ENCODE measurements around the gene MINAR1.
"Not testable (repeated sequence)": the region's sequence is repeated elsewhere in the genome, so short reads cannot be mapped to it uniquely, and the experiment has no call there.

The MINAR1 gene, protein sequence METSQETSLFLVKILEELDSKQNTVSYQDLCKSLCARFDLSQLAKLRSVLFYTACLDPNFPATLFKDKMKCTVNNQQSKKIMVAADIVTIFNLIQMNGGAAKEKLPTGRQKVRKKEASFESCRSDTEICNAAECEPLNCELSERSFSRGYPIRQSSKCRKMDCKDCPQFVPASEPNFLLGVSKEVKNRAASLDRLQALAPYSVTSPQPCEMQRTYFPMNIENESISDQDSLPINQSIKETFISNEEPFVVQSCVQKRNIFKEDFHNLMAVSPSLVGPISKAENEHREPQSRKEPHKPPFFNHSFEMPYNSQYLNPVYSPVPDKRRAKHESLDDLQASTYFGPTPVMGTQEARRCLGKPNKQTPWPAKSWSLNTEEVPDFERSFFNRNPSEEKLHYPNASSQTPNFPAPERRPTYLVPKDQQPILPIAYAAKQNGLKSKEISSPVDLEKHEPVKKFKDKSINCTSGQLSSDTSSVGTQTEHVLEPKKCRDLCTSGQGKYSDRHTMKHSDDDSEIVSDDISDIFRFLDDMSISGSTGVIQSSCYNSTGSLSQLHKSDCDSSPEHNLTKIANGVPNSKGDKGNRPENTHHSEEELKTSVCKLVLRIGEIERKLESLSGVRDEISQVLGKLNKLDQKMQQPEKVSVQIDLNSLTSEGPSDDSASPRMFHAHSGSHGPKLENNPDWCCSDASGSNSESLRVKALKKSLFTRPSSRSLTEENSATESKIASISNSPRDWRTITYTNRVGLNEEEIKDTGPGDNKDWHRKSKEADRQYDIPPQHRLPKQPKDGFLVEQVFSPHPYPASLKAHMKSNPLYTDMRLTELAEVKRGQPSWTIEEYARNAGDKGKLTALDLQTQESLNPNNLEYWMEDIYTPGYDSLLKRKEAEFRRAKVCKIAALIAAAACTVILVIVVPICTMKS

DNA sequence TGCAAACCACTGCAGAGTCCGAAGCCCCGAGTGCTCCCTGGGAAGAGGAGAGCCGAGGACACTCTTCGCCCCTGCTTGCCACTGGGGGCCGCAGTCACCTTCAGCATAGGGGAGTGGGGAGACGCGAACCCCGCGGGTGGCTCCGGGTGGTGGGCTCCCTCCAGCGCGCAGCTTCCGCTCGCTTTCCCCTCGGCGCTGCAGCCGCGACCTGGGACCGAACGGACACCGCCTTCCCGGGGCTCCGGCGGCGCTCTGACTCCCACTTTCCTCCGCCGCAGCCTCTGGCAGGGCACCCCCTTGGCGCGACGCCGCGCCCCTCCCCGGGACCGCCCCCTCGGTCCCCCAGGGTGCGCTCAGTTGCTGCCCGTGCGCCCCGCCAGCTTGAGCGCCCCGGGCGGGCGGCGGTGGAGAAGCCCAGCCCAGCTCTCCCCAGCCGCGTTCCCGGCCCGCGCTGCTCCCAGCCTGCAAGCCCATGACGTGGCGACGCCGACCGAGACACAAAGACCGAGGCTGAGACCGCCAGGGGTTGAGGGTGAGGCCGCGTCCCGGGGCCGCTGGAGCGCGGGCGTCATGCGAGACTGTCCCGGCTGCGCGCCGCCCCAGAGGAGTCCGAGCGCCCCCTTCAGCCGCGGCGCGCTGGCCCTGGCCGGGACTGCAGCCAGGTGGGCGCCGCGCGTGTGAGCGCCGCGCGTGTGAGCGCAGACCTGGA lies at the start of gene MINAR1:
MINAR1 (plus strand) TSS at position 701 of the 709 bp plus-strand sequence. CDS start 23,812 bp downstream, outside the sequence.
- peak; percentile 79 for DNase-seq

DNA sequence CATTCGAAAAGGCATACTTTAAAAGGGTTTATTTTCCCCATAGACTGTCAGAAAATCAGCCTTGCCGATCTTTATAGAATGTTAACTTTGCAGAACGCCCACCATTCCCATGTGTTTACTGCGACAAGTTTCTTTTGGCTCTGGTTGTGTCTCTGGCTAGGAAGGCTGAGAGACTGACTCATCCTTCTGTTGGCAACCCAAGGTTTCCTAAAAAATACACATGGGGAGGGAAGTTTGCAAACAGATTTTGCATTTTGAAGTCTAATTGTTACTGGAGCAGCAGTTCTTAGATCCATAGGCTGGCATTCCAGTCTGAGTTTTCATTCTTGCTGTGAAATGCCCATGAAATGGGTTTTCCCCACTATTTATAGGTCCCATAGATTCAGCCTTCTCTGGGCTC lies 37.9 kb upstream of the MINAR1 start:
- DNase-seq, result peak; percentile 53

DNA sequence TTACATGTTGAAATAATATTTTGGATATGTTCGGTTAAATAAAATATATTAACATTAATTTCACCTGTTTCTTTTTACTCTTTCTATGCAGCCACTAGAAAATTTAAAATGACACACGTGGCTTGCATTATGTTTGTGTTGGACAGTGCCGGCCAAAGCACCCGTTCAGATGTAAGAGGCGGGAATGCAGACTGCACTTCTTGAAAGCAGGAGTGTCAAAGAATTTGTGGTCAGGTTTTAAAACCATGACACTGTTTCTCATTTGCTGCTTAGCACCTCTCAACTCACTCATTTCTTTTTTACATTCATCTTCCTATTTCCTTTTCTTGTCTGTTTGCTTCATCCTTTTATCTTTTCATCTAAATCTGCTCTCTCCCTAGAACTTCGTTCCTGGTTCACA lies 35.3 kb upstream of the MINAR1 start:
- peak; percentile 8 for DNase-seq

DNA sequence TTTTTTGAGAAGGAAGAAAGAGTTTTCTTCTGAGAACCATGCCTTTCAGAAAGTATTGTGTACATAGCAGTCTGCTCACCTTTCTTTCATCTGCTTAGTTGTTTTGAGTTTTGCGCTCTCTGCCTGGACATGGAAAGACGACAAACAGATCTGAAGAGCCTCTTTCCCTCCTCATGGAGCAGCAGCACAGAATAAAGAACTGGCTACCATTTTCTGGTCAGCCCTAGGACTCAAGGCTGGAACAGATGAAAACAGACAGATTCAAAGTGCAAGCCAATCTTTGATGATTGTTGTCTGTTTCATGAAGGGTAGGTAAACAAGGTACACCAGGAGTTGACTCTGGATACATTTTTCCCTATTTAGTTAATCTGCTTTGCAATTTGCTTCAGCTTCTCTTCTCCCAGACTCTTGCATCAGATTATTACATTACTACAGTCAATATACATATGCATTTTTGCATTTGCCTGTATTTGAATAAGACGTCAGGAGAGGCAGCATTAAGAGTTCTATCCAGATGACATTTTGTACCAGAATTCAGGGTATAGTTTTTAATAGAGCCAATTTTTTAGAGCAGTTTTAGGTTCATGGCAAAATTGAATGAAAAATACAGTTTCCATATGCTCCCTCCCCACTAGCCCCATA lies 34.7 kb upstream of the MINAR1 start:
- no peak for DNase-seq

DNA sequence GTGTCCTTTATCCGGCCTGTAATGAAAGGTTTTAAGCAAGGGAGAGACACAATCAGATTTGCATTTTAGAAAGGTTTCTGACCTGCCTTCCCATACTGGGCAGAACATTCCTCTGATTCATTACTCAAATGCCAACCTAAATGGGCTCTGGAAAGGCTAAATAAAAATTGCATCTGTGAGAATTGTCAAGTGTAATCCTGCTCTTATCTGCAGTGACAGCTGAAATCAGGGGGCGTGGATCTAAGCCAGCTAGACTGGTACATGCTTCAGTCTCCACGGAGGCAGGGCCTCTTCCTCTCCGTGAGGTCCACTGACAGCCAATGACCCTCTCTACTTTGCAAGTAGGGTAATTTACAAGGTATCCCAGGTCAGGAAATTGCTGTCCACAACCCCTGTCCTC lies 32.5 kb upstream of the MINAR1 start:
- no peak for DNase-seq

DNA sequence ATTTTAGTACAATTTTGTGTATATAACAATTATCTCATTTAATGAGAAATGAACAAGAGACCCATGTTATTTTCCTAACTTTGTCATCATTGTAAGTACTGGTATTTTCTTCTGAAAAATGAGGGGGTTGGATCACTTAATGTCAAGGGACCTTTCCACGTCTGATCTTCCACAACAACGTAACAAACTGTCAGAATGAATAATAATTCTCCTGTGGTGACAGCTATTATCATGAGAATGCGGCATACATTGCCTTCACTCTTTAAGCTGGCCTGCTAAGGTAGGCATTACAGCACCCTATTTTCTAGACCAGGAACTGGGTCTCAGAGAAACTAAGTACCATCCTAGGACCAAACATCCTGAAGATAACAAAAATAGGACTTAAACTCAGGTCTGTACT lies 31.5 kb upstream of the MINAR1 start:
- no peak for DNase-seq

DNA sequence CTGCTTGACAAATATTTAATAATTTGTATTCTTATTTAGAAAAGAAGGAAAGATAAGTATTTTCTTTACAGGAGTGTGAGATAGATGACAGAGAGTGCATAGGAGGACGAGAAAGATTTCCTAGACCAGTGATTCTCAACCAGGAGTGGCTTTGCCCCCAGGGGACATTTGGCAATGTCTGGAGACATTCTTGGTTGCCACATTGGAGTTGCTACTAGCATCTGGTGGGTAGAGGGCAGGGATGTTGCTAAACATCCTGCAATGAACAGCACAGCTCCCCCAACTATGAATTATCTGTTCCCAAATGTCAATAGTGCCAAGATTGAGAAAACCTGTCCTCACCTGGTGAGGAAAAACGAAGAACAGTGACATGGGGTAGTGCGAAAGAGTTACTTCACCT lies 30.8 kb upstream of the MINAR1 start:
- DNase-seq, result no peak

DNA sequence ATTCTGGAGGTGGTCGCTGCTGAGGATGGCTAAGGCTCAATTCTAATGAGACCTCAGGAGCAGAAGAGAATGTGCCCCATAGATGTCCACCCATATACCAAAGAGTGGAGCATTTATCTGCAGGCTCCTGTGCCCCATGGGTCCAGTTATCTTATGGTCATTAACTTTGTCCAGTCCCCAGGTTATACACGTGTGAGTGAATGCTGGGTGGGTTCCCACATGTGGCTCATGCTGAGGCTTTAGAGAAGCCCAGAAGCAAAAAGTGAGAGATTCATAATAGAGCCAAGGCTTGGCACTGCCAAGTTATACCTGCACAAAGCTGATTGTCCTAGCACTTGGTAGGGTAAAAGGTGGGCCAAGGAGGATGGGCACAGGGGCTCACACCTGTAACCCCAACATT lies 30.0 kb upstream of the MINAR1 start:
- DNase-seq, result no peak

DNA sequence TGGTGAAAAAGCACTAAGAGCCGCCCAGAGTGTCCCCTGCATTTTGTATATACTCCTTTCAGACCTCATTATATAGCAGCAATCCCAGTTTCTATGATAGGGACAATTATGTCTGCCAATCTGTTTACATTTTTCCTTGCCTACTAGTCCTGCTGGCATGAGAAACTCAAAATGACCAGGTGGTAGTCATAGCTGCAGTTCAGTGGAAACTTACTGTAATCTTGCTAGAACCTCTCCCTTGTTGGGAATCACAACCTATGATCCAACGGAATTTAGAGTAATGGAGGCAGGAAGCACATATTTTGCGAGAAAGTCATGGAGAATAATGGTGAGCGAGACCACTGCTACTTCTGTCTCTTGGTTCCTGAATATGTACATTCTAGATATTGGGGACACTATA lies 28.6 kb upstream of the MINAR1 start:
- DNase-seq, result peak; percentile 48

DNA sequence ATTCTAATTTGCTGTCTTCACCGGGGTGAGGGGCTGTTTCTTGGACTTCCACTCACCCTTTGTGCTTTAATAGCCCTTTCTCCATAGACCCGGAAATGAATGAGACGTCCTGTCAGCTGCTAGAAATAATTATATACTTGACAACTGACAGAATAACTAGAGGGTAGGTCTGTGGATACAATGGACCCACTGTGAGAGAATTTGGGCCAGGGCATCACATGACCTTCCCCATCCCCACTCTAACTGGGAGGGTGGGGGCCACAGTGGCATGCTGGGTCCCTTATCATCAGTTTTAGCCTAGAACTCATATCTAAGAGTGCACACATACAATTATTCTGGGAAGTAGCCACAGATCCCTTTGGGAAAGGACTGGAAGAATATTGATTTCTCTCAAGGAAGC lies 25.9 kb upstream of the MINAR1 start:
- no peak for DNase-seq

DNA sequence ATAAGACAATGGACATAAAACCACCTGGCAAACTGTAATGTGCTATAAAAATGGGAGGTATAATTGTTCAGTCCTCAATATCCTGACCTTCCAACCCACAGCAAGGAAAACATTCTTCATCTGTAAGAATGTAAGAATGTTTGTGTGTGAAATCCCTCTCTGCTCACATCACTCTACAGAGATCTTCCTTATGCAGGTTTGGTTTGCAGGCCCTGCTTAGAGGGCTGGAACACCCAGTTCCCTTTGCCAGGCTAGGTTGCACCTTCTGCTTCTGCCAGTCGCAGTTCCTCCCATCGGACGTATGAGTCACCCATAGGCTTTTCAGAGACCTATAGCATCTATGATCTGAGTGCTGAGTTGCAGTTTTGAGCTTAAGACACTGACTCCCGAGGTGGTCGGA lies 24.1 kb upstream of the MINAR1 start:
- DNase-seq, result no peak

DNA sequence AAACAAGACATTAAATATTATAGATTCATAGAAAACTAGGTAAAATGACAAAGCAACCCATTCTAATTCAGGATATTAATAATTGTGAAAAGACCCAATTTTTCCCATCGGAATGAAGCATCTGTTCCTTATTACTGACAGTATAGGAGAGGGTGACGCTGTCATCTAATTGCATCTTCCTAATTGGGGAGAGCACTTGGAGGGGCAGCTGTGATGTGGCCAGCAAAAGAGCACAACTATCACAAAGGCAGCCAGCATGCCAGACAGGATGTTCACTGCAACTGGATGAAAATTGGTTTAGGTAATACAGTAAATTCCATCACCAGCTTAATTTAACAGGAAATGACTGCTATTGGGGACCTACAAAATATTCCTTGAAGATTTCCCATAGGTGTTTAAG lies 21.9 kb upstream of the MINAR1 start:
- DNase-seq, result peak; percentile 37

DNA sequence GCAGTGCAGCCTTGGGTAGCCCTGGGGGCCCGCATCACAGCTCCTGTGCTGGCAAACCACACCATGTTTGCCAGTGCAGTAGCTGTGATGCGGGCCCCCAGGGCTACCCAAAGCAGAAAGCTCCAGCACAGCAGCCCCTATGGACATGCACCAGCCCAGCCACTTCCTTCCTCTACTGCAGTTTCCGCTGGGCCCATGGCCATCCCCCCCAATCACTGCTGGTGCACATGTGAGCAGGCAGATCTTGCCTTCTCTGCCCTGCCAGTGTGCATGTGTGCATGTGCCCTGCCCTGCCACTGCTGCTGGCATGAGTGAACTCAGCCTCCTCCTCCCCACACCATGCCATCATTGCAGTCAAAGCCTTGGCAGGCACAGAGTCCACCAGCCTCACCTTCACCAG lies 20.1 kb upstream of the MINAR1 start:
- DNase-seq, result no peak

DNA sequence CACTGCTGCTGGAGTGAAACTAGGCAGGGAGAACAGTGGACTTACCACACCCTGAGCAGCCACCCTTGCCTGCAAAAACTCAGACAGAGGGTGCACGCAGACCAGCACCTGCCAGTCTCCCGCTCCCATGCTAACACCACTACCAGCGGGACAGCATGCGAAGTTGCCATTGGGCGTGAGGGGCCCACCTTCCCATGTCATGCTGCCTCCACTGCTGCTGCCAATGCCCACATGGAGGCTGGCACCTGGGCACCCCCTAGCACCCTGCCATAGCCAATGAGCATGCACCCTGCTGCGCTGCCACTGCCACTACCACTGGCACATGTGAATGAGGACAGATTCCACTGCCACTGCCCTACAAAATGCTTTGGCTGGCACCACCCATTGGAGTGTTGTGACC lies 19.7 kb upstream of the MINAR1 start:
- no peak for DNase-seq

DNA sequence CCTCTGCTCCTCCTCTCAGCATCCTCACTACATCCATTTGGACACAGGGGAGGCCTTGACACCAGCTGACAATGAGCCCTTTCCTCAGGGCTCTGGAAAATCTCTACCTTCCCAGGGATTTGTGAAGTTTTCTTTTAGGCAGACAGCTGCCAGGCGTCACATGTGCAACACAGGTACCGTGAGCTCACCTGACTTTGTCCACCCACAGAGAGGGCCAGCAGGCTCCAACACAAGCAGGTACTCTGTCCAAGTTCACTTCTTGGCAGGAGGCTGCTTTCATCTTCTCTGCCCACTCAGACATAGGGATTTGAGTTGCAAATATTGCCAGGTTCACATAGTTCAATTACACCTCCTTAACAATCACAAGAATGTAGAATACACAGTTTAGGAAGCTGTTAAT lies 15.3 kb upstream of the MINAR1 start:
- DNase-seq, result no peak

DNA sequence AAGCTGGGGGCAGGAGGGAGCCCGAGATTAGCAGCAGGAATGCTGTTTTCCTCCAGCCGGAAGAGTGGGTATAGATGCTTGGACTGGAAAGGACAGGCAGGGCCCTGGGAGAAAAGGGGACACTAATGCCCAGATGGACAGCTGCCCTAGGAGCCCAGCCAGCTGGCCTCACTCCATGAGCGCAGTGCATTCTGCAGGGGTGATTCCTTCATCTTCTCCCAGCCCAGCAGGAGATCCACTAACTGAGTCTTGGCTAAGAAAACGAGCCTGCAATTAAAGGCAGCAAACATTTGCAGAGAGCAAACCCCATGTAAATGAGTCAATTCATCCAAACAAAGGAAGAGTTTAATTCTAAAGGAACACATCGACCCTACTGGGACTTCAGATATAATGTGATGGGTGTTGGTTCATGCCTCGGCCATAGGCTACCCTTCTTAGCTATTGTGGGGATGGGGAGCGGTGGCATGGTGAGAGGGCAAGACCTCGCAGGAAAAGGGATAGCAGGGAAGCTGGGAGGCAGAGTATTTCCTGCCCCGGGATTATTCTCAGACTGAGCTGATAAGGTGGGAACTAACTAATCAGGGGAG lies 13.3 kb upstream of the MINAR1 start:
- no peak for DNase-seq

DNA sequence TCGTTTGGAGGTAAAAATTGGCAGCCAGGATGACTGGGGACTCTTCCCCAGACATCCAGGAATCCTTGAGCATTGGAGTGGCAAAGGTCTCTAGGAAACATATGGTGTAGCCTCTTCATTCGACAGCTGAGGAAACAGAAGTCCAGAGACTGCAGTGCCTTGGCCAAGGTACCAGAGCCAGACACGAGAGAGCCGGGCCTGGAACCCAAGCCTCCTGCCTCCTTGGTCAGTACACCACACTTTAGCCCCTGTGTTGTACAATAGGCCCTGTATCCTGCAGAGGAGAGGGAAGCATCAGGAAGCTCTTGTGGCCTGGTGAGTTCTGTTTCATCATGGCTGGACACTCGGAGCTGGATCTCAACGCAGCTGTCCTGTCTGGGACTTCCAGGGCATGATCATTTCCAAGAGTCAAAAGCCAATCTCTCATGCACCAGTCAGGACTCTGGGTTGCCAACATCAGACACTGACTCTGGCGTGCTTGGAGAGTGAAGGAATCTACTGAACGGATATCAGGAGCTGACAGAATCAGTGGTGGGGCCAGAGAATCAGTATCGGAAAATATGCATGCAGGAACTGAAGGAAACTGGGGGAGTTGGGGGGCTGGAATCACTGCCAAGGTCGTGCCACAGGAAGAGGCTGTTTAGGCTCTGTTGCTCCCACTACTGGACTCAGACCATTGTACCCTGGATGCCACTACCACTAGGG lies 6.4 kb upstream of the MINAR1 start:
- DNase-seq, result no peak

DNA sequence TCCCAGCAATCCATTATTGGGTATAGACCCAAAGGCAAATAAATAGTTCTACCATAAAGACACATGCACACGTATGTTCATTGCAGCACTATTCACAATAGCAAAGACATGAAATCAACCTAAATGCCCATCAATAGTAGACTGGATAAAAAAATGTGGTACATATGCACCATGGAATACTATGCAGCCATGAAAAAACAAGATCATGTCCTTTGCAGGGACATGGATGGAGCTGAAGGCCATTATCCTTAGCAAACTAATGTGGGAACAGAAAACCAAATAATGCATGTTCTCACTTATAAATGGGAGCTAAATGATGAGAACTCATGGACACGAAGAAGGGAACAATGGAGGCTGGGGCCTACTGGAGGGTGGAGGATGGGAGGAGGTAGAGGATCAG lies 5.2 kb upstream of the MINAR1 start:
- DNase-seq, result not testable (repeated sequence)

DNA sequence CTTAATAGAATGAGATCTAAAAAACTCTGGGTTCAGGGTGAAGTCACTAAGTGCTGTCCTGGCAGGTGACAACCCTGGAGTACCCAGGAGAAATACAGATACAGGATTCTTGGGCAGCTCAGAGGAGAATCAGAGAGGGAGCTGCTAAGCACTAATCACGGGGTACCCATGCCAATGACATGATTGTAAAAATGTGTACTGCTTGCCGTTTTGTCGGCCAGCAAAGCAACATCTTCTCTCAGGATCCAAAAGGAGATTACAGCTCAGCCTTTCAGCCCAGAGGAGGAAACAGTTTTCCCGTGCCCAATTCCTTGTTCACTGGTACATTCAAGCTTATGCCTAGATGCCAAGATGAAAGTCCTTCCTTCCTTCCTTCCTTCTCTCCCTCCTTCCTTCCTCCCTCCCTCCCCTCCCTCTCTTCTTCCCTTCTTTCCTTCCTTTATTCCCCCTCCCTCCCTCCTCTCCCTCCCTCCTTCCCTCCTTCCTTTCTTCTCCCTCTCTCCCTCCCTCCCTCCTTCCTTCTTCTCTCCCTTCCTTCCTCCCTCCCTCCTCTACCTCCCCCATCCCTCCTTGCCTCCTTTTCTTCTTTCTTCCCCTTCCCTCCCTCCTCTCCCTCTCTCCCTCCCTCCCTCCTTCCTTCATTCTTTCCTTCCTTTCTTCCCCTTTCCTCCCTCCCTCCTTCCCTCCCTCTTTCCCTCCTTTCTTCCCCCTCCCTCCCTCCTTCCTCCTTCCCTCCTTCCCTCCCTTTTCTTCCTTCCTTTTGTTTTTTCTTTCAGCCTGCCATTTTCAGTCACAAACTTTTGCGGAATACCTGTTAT lies 4.1 kb upstream of the MINAR1 start:
- DNase-seq, result no peak

DNA sequence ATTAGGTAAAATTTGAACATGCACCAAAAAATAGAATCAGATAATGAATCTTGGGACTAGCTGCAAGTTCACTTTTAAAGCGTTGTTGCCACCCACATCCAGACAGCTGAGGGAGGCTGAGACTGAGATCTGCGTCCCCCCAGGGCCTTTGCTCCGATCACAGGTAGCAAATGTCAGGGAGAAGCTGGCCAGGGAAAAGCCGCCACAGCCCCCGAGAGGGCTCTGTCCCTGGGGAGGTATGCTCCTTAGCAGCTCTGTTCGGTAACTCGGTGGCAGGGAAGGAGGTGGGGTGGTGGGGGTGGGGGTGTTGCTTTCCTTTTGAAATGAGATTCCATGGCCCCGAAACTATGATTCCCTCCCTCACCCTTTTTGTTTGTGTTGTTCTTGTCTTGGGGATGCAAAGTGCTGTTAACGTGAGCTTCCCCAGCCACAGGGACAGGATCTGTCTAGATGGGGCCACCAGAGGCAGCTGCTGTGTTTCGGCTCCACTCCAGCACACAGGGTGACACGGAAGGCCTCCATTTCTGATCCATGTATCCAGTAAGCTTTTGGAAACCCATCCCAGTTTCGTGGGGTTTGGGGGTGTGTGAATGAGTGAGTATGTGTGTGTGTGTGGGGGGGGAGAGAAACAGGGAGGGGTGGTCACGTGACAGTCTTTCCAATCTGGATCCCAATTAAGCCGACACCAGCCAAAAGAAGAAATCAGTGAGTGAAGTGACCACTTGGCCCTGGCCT lies 1.1 kb upstream of the MINAR1 start:
- DNase-seq, result peak; percentile 20

Measured in fibroblast of skin of right biceps (primary cell).